NB4 (cell line): Measurements from ENCODE around the gene MEF2A.

Source experiments
- DNase-seq: peaks from one replicate; pipeline ENCODE4 v3.0.0; 2010; ENCODE audit warnings: low read depth
- H3K4me3 ChIP-seq: one replicate; pipeline ENCODE4 v1.5.1; 2011; ENCODE audit warnings: mild to moderate bottlenecking, low read depth, low read length, moderate library complexity
- CTCF ChIP-seq: IDR thresholded peaks from one replicate; pipeline ENCODE4 v1.5.1; 2012; ENCODE audit warnings: low read depth, low read length
- MAX ChIP-seq: IDR thresholded peaks from 2 replicates; pipeline ENCODE4 v1.6.1; 2011; ENCODE audit warnings: low read depth, low read length
- MYC ChIP-seq: IDR thresholded peaks from 2 replicates; pipeline ENCODE4 v1.6.1; 2011; ENCODE audit warnings: low read depth, low read length
- POLR2A ChIP-seq: IDR thresholded peaks from 2 replicates; pipeline ENCODE4 v1.6.1; 2011; ENCODE audit warnings: mild to moderate bottlenecking; ENCODE audit not compliant: insufficient read length; ENCODE audit errors: extremely low read depth

The MEF2A gene

GRCh38 chr15:99686290-99686689, 120.5 kb downstream of the MEF2A start:
- no peak overlapping the region for H3K4me3 ChIP-seq
- no peak for DNase-seq
- TF ChIP-seq POLR2A, result no peak
- no peak for TF ChIP-seq MAX

- TF ChIP-seq POLR2A, result no peak
- no peak for TF ChIP-seq CTCF
- no peak for TF ChIP-seq MYC
- no peak for TF ChIP-seq MAX
- no peak for DNase-seq
Measured at GRCh38 chr15:99692825-99693224, 127.0 kb downstream of the MEF2A start.

GRCh38 chr15:99696096-99696495, 130.3 kb downstream of the MEF2A start:
- no peak for TF ChIP-seq MAX
- no peak for TF ChIP-seq POLR2A
- no peak for TF ChIP-seq CTCF
- no peak for TF ChIP-seq MYC
- no peak overlapping the region for H3K4me3 ChIP-seq
- DNase-seq, result no peak

More at GRCh38 chr15:99692825-99693224, 127.0 kb downstream of the MEF2A start:
- no peak overlapping the region for H3K4me3 ChIP-seq

GRCh38 chr15:99702895-99703602, 137.3 kb downstream of the MEF2A start:
- DNase-seq, result no peak
- no peak overlapping the region for H3K4me3 ChIP-seq
- TF ChIP-seq CTCF, result no peak
- no peak for TF ChIP-seq MAX
- no peak for TF ChIP-seq MYC
- TF ChIP-seq POLR2A, result no peak

GRCh38 chr15:99703603-99704443, 138.0 kb downstream of the MEF2A start:
- peak; percentile 74 for DNase-seq
- H3K4me3 ChIP-seq, result no peak overlapping the region
- TF ChIP-seq MAX (no peak), POLR2A (no peak), MYC (no peak), CTCF (peak; percentile 30)

- DNase-seq, result peak; percentile 87
- TF ChIP-seq POLR2A (no peak), CTCF (peak; percentile 70), MYC (no peak), MAX (no peak)
- H3K4me3 ChIP-seq, result no peak overlapping the region
Measured at GRCh38 chr15:99704444-99704838, 138.7 kb downstream of the MEF2A start.
